Testis (tissue), 5 donors: ENCODE measurements around the gene CASK. TPM values are rescaled to one million over a fixed set of nuclear protein-coding genes. Genes with fewer than 3 reads are reported as not detected.
A peak's percentile ranks its signal among the peaks of the same experiment; 100 is the strongest.

ENCODE experiments used
- DNase-seq: peaks from one replicate; pipeline ENCODE4 v3.0.0-alpha.2; 2019
- H3K27ac ChIP-seq, 2 donors: fragments of 200-600 bp; sonication (generic); one replicate each; pipeline ENCODE4 v1.5.1; 2019
- H3K27me3 ChIP-seq: fragments of 200-600 bp; sonication (generic); one replicate; pipeline ENCODE4 v1.5.1; 2019
- H3K36me3 ChIP-seq: fragments of 200-600 bp; sonication (generic); one replicate; pipeline ENCODE4 v1.5.1; 2017; ENCODE audit warnings: low read depth; ENCODE audit errors: missing control alignments
- H3K4me1 ChIP-seq: fragments of 200-600 bp; sonication (generic); one replicate; pipeline ENCODE4 v1.5.1; 2019
- H3K4me3 ChIP-seq, 2 donors: fragments of 200-600 bp; sonication (generic); one replicate each; pipeline ENCODE4 v1.5.1; 2017 to 2019
- H3K9me3 ChIP-seq: fragments of 200-600 bp; sonication (generic); one replicate; pipeline ENCODE4 v1.5.1; 2017
- CTCF ChIP-seq, 3 experiments: fragments of 450-650 bp in 2 of 3; fragments of 200-600 bp in 1 of 3; sonication (generic) in 1 of 3; IDR thresholded peaks; one replicate each; pipeline ENCODE4 v1.5.1; 2016 to 2019; ENCODE audit warnings: antibody characterized with exemption in 3 of 3, mild to moderate bottlenecking in 2 of 3, moderate library complexity in 1 of 3
- POLR2A ChIP-seq: fragments of 450-650 bp; IDR thresholded peaks from one replicate; pipeline ENCODE4 v1.6.1; 2017; ENCODE audit warnings: antibody characterized with exemption, mild to moderate bottlenecking, moderate library complexity
- WGBS, 2 donors: methylation state at CpG; one replicate each; pipeline ENCODE4 v1.1.5; 2018; 5-methylcytosine and 5-hydroxymethylcytosine counted together
- intact Hi-C: fragments of 100-400 bp; cut with DNase I; formaldehyde crosslinking; loops from one replicate; pipeline ENCODE4 v1.15.1; 2023; ENCODE audit warnings: low total_unique reads
- long read RNA-seq, 2 donors: transcript quantifications; one replicate each; lab custom pipeline, GENCODE V29; 2026
- polyA plus RNA-seq: library from polyadenylated mRNA; stranded (reverse); fragments of 350-450 nt; fragmentation: Illumina TruSeq; extraction: RNeasy Lipid Tissue Mini Kit (QIAGEN cat#74804); gene quantifications from one replicate; pipeline ENCODE4 v1.2.3, GENCODE V29; 2014; ENCODE audit warnings: low read depth, low replicate concordance; ENCODE audit not compliant: insufficient read depth
- total RNA-seq, 2 donors: library from RNA; depleted of rRNA; stranded (reverse); fragments of >200 nt; gene quantifications; one replicate each; pipeline ENCODE4 v1.2.3, GENCODE V29; 2016

Gene CASK
- total RNA-seq, result 10 to 100 TPM; 14.5 to 20.9 TPM
- 8.5 TPM for polyA plus RNA-seq
- long read RNA-seq, donor 1, full-length matches to known transcripts, result 4 of 4 reads
- long read RNA-seq, donor 1, partial matches to known transcripts, result 0 of 4 reads
- long read RNA-seq, donor 1, other reads (novel, unspliced or antisense), result 0 of 4 reads
- long read RNA-seq, donor 2, full-length matches to known transcripts, result 2 of 2 reads
- long read RNA-seq, donor 2, partial matches to known transcripts, result 0 of 2 reads
- long read RNA-seq, donor 2, other reads (novel, unspliced or antisense), result 0 of 2 reads

GRCh38 chrX:41923211-41923977 is at the start of gene CASK:
CASK (minus strand) TSS chrX:41923554; CDS start chrX:41922988, 566 bp downstream.
- no peaks in the 10 kb centered on the region for H3K36me3 ChIP-seq
- no peaks in the 10 kb centered on the region for H3K27me3 ChIP-seq
- peak; percentile 8 for TF ChIP-seq POLR2A
- TF ChIP-seq CTCF (IDR thresholded peaks at IDR 0.05), result no peak
- no peaks in the 10 kb centered on the region for H3K4me1 ChIP-seq
- peak within 1 kb of the TSS; percentile 60 to 69 for H3K4me3 ChIP-seq
- WGBS, 2 donors, result 0% methylated on average over 3 to 16 of the region's 123 CpGs
- intact Hi-C loops, result no loop called here
- peak within 1 kb of the TSS; percentile 65 to 83 for H3K27ac ChIP-seq
- no peaks in the 10 kb centered on the region for H3K9me3 ChIP-seq
- peak; percentile 91 for DNase-seq

- H3K27me3 ChIP-seq, result no peaks in the 10 kb centered on the region
- TF ChIP-seq CTCF (IDR thresholded peaks at IDR 0.05) (no peak), POLR2A (no peak)
- H3K27ac ChIP-seq, result no peak overlapping the region
- DNase-seq, result no peak
- no peaks in the 10 kb centered on the region for H3K4me1 ChIP-seq
- intact Hi-C loops, result no loop called here
- 88% methylated on average over 3 of the region's 3 CpGs; no CpG with 5 or more reads in 1 of the 2 donors for WGBS, 2 donors
- no peaks in the 10 kb centered on the region for H3K36me3 ChIP-seq
- no peaks in the 10 kb centered on the region for H3K9me3 ChIP-seq
- no peak overlapping the region for H3K4me3 ChIP-seq
Observed at GRCh38 chrX:41971346-41971745, 48.0 kb upstream of the CASK start.

- no peak for TF ChIP-seq CTCF (IDR thresholded peaks at IDR 0.05)
- no peak for TF ChIP-seq POLR2A
- Histone ChIP-seq H3K9me3 (no peaks in the 10 kb centered on the region), H3K36me3 (no peaks in the 10 kb centered on the region), H3K27ac (no peak overlapping the region), H3K4me1 (no peaks in the 10 kb centered on the region), H3K27me3 (no peaks in the 10 kb centered on the region), H3K4me3 (no peak overlapping the region)
- intact Hi-C loops, result no loop called here
- DNase-seq, result no peak
Observed at GRCh38 chrX:41970419-41970818, 47.1 kb upstream of the CASK start.

GRCh38 chrX:41963348-41963747 is 40.0 kb upstream of the CASK start:
- H3K9me3 ChIP-seq, result no peaks in the 10 kb centered on the region
- DNase-seq, result no peak
- no peak overlapping the region for H3K4me3 ChIP-seq
- no peaks in the 10 kb centered on the region for H3K27me3 ChIP-seq
- intact Hi-C loops, result no loop called here
- no peaks in the 10 kb centered on the region for H3K4me1 ChIP-seq
- 54 to 62% methylated on average over 3 of the region's 3 CpGs for WGBS, 2 donors
- no peaks in the 10 kb centered on the region for H3K36me3 ChIP-seq
- H3K27ac ChIP-seq, result no peak overlapping the region
- TF ChIP-seq POLR2A (no peak), CTCF (IDR thresholded peaks at IDR 0.05) (no peak)
